Activated T-helper 2 cell treated with anti-CD3 and anti-CD28 coated beads, Interferon-gamma antibody, Interleukin-2, Interleukin-4, amounts not matched to agents 10 μg/mL and 5 μg/mL and 100 μg/mL, durations not matched to agents 14 hours and 24 hours and 36 hours (primary cell): ENCODE results near the gene CCDC180. TPM values are rescaled to one million over a fixed set of nuclear protein-coding genes. Genes with fewer than 3 reads are reported as not detected.

Experiments used
- DNase-seq: peaks from one replicate; pipeline ENCODE4 v3.0.0; 2021; ENCODE audit warnings: low spot score
- H3K27ac Mint-ChIP-seq: one replicate; pipeline ENCODE4 v1.8.0; 2021; ENCODE audit warnings: mixed read lengths
- H3K27me3 Mint-ChIP-seq: one replicate; pipeline ENCODE4 v1.8.0; 2021; ENCODE audit warnings: low read depth, mixed read lengths
- H3K36me3 Mint-ChIP-seq: one replicate; pipeline ENCODE4 v1.8.0; 2021; ENCODE audit warnings: low read depth, mixed read lengths
- H3K4me1 Mint-ChIP-seq: one replicate; pipeline ENCODE4 v1.8.0; 2021; ENCODE audit warnings: low read depth, mixed read lengths
- H3K4me3 Mint-ChIP-seq: one replicate; pipeline ENCODE4 v1.8.0; 2021; ENCODE audit warnings: low read depth, mild to moderate bottlenecking, moderate library complexity, mixed read lengths
- H3K9me3 Mint-ChIP-seq: one replicate; pipeline ENCODE4 v1.8.0; 2021; ENCODE audit warnings: mixed read lengths
- intact Hi-C: fragments of 100-400 bp; cut with micrococcal nuclease; formaldehyde crosslinking; loops from one replicate; pipeline ENCODE4 v1.15.1; 2023
- total RNA-seq: library from RNA; stranded (reverse); gene quantifications from 2 replicates; pipeline ENCODE4 v1.2.3, GENCODE V29; 2022

CCDC180 gene
- total RNA-seq, 1 donor from 2014 or later = 3.5 TPM

DNA sequence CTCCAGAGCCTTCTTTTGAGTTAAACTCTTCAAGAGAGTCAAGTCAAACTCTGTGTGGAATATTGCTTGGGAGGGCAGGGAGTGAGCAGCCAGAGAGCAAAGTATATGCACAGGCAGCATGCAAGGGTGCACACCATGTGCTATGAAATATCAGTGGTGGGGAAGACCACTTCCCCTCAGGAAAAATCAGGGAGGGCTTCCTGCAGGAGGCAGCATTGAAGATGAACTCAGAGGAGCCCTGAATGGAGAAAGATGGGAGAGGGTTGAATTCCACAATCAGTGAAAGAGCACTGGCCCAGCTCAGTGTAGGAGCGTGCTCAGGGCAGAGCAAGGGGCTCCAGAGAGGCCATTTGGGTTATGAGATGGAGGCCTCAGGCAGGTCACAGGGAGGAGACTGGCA is 41.9 kb downstream of the CCDC180 start:
- no peak overlapping the region for H3K27ac Mint-ChIP-seq
- no peak for DNase-seq
- no peaks in the 10 kb centered on the region for H3K36me3 Mint-ChIP-seq
- no peaks in the 10 kb centered on the region for H3K4me1 Mint-ChIP-seq
- intact Hi-C loops = no loop called here
- H3K4me3 Mint-ChIP-seq = no peak overlapping the region
- no peaks in the 10 kb centered on the region for H3K9me3 Mint-ChIP-seq
- H3K27me3 Mint-ChIP-seq = no peaks in the 10 kb centered on the region

DNA sequence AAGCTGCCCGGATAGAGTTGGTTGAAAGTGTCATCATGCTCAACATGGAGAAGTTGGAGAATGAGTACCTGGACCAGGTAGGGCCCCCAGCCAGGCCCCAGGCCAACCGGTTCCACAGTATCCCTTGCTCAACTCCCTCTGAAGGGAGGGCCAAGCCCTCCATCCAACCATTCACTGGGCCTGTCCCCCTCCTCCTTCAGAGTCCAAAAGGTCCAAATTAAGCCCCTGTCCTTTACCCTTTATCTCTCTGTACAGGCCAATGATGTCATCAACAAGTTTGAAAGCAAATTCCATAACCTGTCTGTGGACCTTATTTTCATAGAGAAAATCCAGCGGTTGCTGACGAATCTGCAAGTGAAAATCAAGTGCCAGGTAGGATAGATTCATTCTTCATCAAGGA is 47.2 kb downstream of the CCDC180 start:
- Mint-ChIP-seq H3K4me1 (no peaks in the 10 kb centered on the region), H3K9me3 (no peaks in the 10 kb centered on the region), H3K36me3 (no peaks in the 10 kb centered on the region), H3K27ac (no peak overlapping the region), H3K27me3 (no peaks in the 10 kb centered on the region), H3K4me3 (no peak overlapping the region)
- no peak for DNase-seq
- intact Hi-C loops = no loop called here

DNA sequence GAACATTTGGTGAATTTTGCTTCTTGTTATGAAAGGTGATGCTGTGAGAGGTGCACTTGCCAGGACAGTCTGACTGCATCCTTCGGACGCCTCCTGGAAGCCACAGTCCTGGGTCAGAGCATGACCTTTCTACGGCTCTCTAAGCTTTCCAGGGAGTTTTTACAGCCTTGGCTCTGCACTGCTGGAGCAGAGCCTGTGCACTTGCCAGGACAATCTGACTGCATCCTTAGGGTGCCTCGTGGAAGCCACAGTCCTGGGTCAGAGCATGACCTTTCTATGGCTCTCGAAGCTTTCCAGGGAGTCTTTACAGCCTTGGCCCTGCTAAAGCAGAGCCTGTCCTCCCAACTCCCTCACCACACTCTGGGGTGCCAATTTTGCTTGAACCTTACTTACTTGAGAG is 49.6 kb downstream of the CCDC180 start:
- intact Hi-C loops = no loop called here
- H3K4me1 Mint-ChIP-seq = no peaks in the 10 kb centered on the region
- no peaks in the 10 kb centered on the region for H3K27me3 Mint-ChIP-seq
- DNase-seq = no peak
- no peaks in the 10 kb centered on the region for H3K9me3 Mint-ChIP-seq
- no peaks in the 10 kb centered on the region for H3K36me3 Mint-ChIP-seq
- H3K4me3 Mint-ChIP-seq = no peak overlapping the region
- H3K27ac Mint-ChIP-seq = no peak overlapping the region

Other genes starting within 250 kb of the CCDC180 start
- gene TDRD7, start 104.4 kb downstream of the CCDC180 start, total RNA-seq = 4.4 and 5.5 TPM in 2 replicates
- gene TMOD1, start 194.0 kb downstream of the CCDC180 start, total RNA-seq = 0.96 and 0.97 TPM in 2 replicates